BE2C (cell line): ENCODE measurements around the gene AMZ2.

Experiments used
- DNase-seq: peaks from one replicate; pipeline ENCODE4 v3.0.0-alpha.2; 2020
- H3K27me3 ChIP-seq: fragments of 250-450 bp; sonication (Bioruptor Pico); 2 replicates; pipeline ENCODE4 v1.5.1; 2020; ENCODE audit warnings: mild to moderate bottlenecking
- H3K36me3 ChIP-seq: fragments of 250-450 bp; sonication (Bioruptor Pico); 2 replicates; pipeline ENCODE4 v1.5.1; 2020; ENCODE audit warnings: mild to moderate bottlenecking
- H3K4me1 ChIP-seq: fragments of 250-450 bp; sonication (Bioruptor Pico); 2 replicates; pipeline ENCODE4 v1.5.1; 2020
- H3K4me3 ChIP-seq: 2 replicates; pipeline ENCODE4 v1.5.1; 2011; ENCODE audit warnings: low read depth, low read length
- H3K9me3 ChIP-seq: fragments of 250-450 bp; sonication (Bioruptor Pico); 2 replicates; pipeline ENCODE4 v1.5.1; 2020
- TF ChIP-seq, protein P1 (sequence below): IDR thresholded peaks from 2 replicates; pipeline ENCODE4 v1.5.1; 2012; ENCODE audit warnings: mild to moderate bottlenecking, low read depth, low read length

AMZ2 gene

DNA sequence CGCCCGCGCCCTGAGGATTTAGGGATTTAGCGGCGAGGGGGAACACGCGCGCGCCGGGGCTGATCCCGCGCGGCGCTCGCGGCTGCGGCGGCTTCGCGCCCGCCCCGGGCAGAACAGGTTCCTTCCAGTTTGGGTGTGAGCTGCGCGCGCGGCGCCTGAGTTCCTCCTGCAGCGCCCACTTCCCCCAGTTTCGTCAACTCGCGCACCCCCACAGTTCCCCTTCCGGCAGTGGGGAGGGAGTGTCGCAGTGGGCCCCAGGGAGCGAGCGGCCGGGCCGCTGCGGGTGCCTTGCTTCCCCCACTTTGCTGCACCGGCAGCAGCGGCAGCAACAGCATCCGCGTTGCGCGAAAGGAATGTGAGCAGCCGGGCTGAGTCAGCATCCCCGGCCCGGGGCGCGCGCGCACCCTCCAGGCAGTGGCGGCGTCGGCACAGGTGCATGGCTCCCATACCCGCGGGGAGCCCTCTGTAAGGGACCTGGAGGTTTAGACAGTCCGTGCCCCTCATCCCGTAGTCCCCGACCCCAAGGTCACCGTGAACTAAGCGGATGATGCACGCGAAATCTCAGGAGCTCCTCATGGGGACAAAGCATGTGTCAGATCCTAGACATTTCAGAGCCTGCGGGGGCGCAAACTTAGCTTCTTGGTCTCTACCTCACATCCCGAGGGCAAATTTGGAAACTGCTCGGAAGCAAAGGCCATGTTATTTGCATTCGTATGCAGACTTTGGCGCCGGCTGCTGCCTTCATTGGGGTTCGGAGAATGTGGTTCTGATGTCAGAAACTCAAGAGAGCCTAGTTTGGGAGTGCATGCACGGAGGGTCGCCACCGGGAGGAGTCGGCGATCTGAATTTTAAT is 44.2 kb downstream of the AMZ2 start:
- TF ChIP-seq, protein P1, sequence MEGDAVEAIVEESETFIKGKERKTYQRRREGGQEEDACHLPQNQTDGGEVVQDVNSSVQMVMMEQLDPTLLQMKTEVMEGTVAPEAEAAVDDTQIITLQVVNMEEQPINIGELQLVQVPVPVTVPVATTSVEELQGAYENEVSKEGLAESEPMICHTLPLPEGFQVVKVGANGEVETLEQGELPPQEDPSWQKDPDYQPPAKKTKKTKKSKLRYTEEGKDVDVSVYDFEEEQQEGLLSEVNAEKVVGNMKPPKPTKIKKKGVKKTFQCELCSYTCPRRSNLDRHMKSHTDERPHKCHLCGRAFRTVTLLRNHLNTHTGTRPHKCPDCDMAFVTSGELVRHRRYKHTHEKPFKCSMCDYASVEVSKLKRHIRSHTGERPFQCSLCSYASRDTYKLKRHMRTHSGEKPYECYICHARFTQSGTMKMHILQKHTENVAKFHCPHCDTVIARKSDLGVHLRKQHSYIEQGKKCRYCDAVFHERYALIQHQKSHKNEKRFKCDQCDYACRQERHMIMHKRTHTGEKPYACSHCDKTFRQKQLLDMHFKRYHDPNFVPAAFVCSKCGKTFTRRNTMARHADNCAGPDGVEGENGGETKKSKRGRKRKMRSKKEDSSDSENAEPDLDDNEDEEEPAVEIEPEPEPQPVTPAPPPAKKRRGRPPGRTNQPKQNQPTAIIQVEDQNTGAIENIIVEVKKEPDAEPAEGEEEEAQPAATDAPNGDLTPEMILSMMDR: peak; percentile 18; the same call in 1 of the 2 replicates
- DNase-seq: peak; percentile 77
- Histone ChIP-seq H3K4me3 (peak overlapping the region; percentile 86), H3K9me3 (no peaks in the 10 kb centered on the region), H3K4me1 (peaks cover 6% of the 10 kb centered on the region), H3K27me3 (no peaks in the 10 kb centered on the region), H3K36me3 (no peaks in the 10 kb centered on the region)

DNA sequence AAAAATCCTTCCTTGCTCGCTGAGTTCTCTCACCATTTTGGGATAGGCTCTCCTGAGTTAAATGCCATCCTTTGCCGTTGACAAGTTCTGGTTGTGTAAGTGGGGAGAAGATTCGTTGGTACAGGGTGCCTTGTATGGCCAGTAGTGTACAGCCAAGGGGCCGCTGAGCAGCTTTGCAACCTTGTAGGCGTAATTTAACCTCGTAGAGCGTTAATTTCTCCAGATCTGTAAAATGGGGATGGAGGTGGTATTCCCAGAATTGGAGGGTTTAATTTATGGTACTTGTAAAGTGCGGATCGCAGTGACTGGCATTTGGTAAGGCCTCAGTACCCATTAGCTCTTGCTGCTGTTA is 44.8 kb downstream of the AMZ2 start:
- no peak for DNase-seq
- Histone ChIP-seq H3K4me3 (peak overlapping the region; percentile 86), H3K4me1 (peaks cover 6% of the 10 kb centered on the region), H3K27me3 (no peaks in the 10 kb centered on the region), H3K36me3 (no peaks in the 10 kb centered on the region), H3K9me3 (no peaks in the 10 kb centered on the region)
- TF ChIP-seq, protein P1: no peak

DNA sequence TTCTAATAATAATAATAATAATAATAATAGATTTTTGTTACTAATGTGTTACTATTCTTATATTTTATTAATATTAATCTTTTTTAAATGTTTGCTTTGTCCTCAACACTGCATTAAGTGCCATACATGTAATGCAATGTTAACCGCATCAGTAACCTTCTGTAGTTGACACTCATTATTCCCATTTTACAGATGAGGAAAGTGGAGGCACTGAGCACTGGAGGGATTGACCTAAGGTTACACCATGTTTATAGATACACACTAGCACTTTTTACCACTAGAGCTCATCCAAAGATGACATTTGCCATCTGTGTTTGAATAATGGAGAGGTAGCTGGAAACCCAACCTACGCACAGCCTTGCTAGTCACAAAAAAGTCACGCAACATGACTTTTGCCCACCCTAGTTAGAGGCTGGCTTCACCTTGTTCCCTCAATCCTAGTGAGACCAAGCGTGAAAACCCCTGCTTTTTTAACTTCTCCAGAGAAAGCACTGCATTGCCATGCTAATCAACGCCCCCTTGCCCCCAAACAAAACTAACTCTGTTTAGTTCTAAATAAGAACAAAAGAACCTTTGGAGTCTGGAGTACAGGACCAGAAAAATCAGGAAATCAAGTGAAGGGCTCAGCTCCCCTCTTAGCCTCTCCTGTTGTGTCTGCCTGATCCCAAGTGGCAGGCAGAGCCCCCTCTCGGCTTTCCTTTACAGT is 45.8 kb downstream of the AMZ2 start:
- Histone ChIP-seq H3K9me3 (no peaks in the 10 kb centered on the region), H3K4me1 (peaks cover 6% of the 10 kb centered on the region), H3K36me3 (no peaks in the 10 kb centered on the region), H3K4me3 (no peak overlapping the region), H3K27me3 (no peaks in the 10 kb centered on the region)
- no peak for DNase-seq
- TF ChIP-seq, protein P1: no peak

DNA sequence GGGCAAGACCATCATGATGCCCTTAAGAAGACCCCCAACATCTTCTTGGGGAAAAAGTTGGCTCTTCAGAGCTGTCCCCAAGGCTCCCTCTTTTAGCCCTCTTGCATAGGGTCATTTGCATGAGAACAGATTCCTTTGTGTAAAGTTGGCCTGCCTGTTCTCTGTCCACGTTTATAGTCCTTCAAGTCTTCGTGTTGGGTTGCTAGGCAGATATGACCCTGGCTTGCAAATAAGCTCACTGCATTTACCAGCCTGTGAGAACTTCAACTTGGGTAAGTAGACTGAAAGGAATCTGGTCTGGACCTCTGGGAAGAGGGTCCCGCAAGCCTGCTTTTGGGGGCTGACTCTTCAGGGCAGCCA is 46.3 kb downstream of the AMZ2 start:
- no peak for DNase-seq
- TF ChIP-seq, protein P1: no peak
- Histone ChIP-seq H3K9me3 (no peaks in the 10 kb centered on the region), H3K4me1 (peaks cover 6% of the 10 kb centered on the region), H3K27me3 (no peaks in the 10 kb centered on the region), H3K36me3 (no peaks in the 10 kb centered on the region), H3K4me3 (no peak overlapping the region)

DNA sequence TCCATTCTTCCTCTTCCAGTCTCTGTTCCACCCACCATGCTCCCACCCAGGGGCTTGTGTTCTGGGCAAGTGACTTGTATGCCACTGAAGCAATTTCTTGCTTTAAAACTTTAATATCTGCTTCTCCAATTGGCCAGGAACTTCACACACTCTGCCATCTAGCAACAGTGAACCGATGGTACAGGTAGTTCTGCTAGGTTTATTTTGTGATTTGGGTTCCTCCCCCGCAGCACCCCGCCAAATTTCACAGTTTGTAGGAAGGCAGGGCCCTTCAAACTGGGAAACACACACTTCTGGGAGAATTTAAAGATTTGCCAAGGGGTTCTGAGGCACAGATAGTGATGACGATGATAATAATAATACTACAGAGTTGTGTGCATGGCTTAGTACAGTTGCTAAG is 46.8 kb downstream of the AMZ2 start:
- no peak overlapping the region for H3K4me3 ChIP-seq
- TF ChIP-seq, protein P1: no peak
- H3K9me3 ChIP-seq: no peaks in the 10 kb centered on the region
- no peaks in the 10 kb centered on the region for H3K36me3 ChIP-seq
- no peaks in the 10 kb centered on the region for H3K27me3 ChIP-seq
- no peak for DNase-seq
- H3K4me1 ChIP-seq: peaks cover 2% of the 10 kb centered on the region

DNA sequence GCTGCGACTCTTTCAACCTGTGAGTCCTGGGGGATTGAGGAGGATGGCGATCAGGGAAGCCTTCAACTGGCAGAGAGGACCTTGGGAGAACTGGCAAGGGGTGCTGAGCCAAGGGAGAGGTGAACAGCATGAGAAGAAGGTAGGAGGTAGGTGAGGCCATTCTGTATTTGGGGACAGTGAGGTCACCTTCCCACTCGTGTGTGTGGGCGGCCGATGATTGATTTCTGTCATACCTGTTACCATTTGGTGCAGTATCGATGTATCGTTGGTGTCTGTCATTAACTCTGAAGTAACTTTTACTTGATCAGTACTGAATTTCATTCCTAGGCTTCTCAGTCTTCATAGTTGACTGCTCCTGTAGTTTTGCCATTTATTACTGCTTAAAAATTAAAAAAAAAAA is 47.2 kb downstream of the AMZ2 start:
- Histone ChIP-seq H3K4me3 (no peak overlapping the region), H3K9me3 (no peaks in the 10 kb centered on the region), H3K27me3 (no peaks in the 10 kb centered on the region), H3K4me1 (no peaks in the 10 kb centered on the region), H3K36me3 (no peaks in the 10 kb centered on the region)
- TF ChIP-seq, protein P1: no peak
- no peak for DNase-seq
